Liver (tissue), 9 donors: ENCODE measurements around the gene TUBA4B. TPM values are rescaled to one million over a fixed set of nuclear protein-coding genes. Genes with fewer than 3 reads are reported as not detected.

ENCODE experiments used
- DNase-seq: peaks from one replicate; pipeline ENCODE4 v3.0.0-alpha.2; 2017; ENCODE audit warnings: low spot score
- H3K27ac ChIP-seq, 2 donors: one replicate each; pipeline ENCODE4 v1.7.0; 2013; ENCODE audit warnings: inconsistent platforms in 2 of 2, low read length in 2 of 2, control low read depth in 1 of 2, low read depth in 1 of 2, mild to moderate bottlenecking in 1 of 2
- H3K27me3 ChIP-seq, 4 donors: one replicate each; pipeline versions ENCODE4 v1.6.1 to v1.7.0; 2013; ENCODE audit warnings: low read length in 3 of 4, inconsistent platforms in 1 of 4, mild to moderate bottlenecking in 1 of 4, moderate library complexity in 1 of 4; ENCODE audit not compliant: control insufficient read depth in 4 of 4, insufficient read depth in 4 of 4
- H3K36me3 ChIP-seq, 4 donors: one replicate each; pipeline versions ENCODE4 v1.6.1 to v1.7.0; 2013; ENCODE audit warnings: low read length in 3 of 4, mild to moderate bottlenecking in 3 of 4, low read depth in 1 of 4, moderate library complexity in 1 of 4; ENCODE audit not compliant: control insufficient read depth in 4 of 4, insufficient read depth in 3 of 4
- H3K4me1 ChIP-seq, 4 donors: one replicate each; pipeline versions ENCODE4 v1.6.1 to v1.7.0; 2013; ENCODE audit warnings: low read length in 3 of 4, mild to moderate bottlenecking in 3 of 4, moderate library complexity in 1 of 4; ENCODE audit not compliant: control insufficient read depth in 4 of 4, insufficient read depth in 4 of 4
- H3K4me3 ChIP-seq, 3 donors: one replicate each; pipeline versions ENCODE4 v1.6.1 to v1.7.0; 2013; ENCODE audit warnings: low read length in 3 of 3, control low read depth in 1 of 3, low read depth in 1 of 3, mild to moderate bottlenecking in 1 of 3
- H3K9ac ChIP-seq, 2 donors: one replicate each; pipeline ENCODE4 v1.7.0; 2013; ENCODE audit warnings: low read length in 2 of 2, mild to moderate bottlenecking in 2 of 2, moderate library complexity in 2 of 2, control low read depth in 1 of 2, low read depth in 1 of 2
- H3K9me3 ChIP-seq, 4 donors: one replicate each; pipeline versions ENCODE4 v1.6.1 to v1.7.0; 2013; ENCODE audit warnings: low read length in 3 of 4; ENCODE audit not compliant: control insufficient read depth in 4 of 4
- EGR1 ChIP-seq, 2 donors: IDR thresholded peaks; 2 replicates each; pipeline ENCODE4 v1.6.1; 2016 to 2018; ENCODE audit warnings: antibody characterized with exemption in 2 of 2, low read depth in 2 of 2
- FOXA1 ChIP-seq: IDR thresholded peaks from 2 replicates; pipeline ENCODE4 v1.6.1; 2016; ENCODE audit warnings: antibody characterized with exemption
- FOXA2 ChIP-seq: IDR thresholded peaks from 2 replicates; pipeline ENCODE4 v1.6.1; 2016; ENCODE audit warnings: antibody characterized with exemption
- GABPA ChIP-seq, 2 donors: IDR thresholded peaks in 1 of 2; conservative IDR thresholded peaks in 1 of 2; 2 replicates each; pipeline ENCODE4 v1.6.1; 2016; ENCODE audit warnings: antibody characterized with exemption in 2 of 2, mild to moderate bottlenecking in 1 of 2, moderate library complexity in 1 of 2
- HNF4A ChIP-seq, 2 donors: conservative IDR thresholded peaks; 2 replicates each; pipeline ENCODE4 v1.6.1; 2016; ENCODE audit warnings: antibody characterized with exemption in 2 of 2, mild to moderate bottlenecking in 2 of 2
- HNF4G ChIP-seq: IDR thresholded peaks from 2 replicates; pipeline ENCODE4 v1.6.1; 2016; ENCODE audit warnings: antibody characterized with exemption
- JUND ChIP-seq, 2 donors: IDR thresholded peaks; 2 replicates each; pipeline ENCODE4 v1.6.1; 2016; ENCODE audit warnings: antibody characterized with exemption in 2 of 2
- NR2F2 ChIP-seq: IDR thresholded peaks from 2 replicates; pipeline ENCODE4 v1.6.1; 2016; ENCODE audit warnings: antibody characterized with exemption
- RAD21 ChIP-seq, 2 donors: IDR thresholded peaks; 2 replicates each; pipeline ENCODE4 v1.6.1; 2016; ENCODE audit warnings: antibody characterized with exemption in 2 of 2, mild to moderate bottlenecking in 2 of 2
- RXRA ChIP-seq, 2 donors: IDR thresholded peaks; 2 replicates each; pipeline ENCODE4 v1.6.1; 2017 to 2018; ENCODE audit warnings: antibody characterized with exemption in 2 of 2, mild to moderate bottlenecking in 1 of 2
- SP1 ChIP-seq: IDR thresholded peaks from 2 replicates; pipeline ENCODE4 v1.6.1; 2018; ENCODE audit warnings: antibody characterized with exemption, mild to moderate bottlenecking
- TAF1 ChIP-seq: conservative IDR thresholded peaks from 2 replicates; pipeline ENCODE4 v1.6.1; 2016; ENCODE audit warnings: antibody characterized with exemption, mild to moderate bottlenecking
- YY1 ChIP-seq: IDR thresholded peaks from 2 replicates; pipeline ENCODE4 v1.6.1; 2016; ENCODE audit warnings: antibody characterized with exemption, mild to moderate bottlenecking
- WGBS: extraction: QIAGEN DNeasy Blood & Tissue Kit; methylation state at CpG from one replicate; pipeline ENCODE4 v1.1.7; 2013; 5-methylcytosine and 5-hydroxymethylcytosine counted together
- polyA plus RNA-seq, 2 donors: library from polyadenylated mRNA; stranded (reverse) in 1 of 2; unstranded in 1 of 2; fragments of 200-250 nt in 1 of 2; fragments of >200 nt in 1 of 2; fragmentation: Nextera tagmentation in 1 of 2; extraction: Ambion mirVana in 1 of 2; gene quantifications; one replicate each; pipeline versions ENCODE4 v1.2.1 to v1.2.3, GENCODE V29; 2013 to 2015
- total RNA-seq, 2 donors: library from RNA; depleted of rRNA; stranded (reverse); fragments of >200 nt; gene quantifications; one replicate each; pipeline ENCODE4 v1.2.3, GENCODE V29; 2014
- TF ChIP-seq, protein P1 (sequence below): fragments of 150-350 bp; IDR thresholded peaks from 2 replicates; pipeline ENCODE4 v1.5.1; 2017; ENCODE audit warnings: improper control_type of control experiment, low read depth, low read length; ENCODE audit not compliant: missing input control
- TF ChIP-seq, protein P2 (sequence below): IDR thresholded peaks from 2 replicates; pipeline ENCODE4 v1.6.1; 2016; ENCODE audit warnings: antibody characterized with exemption
- TF ChIP-seq, protein P3 (sequence below): IDR thresholded peaks from 2 replicates; pipeline ENCODE4 v1.6.1; 2016; ENCODE audit warnings: antibody characterized with exemption
- TF ChIP-seq, protein P4 (sequence below): IDR thresholded peaks from 2 replicates; pipeline ENCODE4 v1.6.1; 2016; ENCODE audit warnings: antibody characterized with exemption
- TF ChIP-seq, protein P5 (sequence below): IDR thresholded peaks from 2 replicates; pipeline ENCODE4 v1.6.1; 2016; ENCODE audit warnings: antibody characterized with exemption, mild to moderate bottlenecking
- donor health status: healthy.
- donor health status: healthy.
- donor health status: healthy.
- donor health status: healthy.
- donor health status: healthy.

TUBA4B gene
- total and polyA plus RNA-seq, 4 donors, result 0.08 to 0.20 (median 0.19) TPM; not detected in 1

DNA sequence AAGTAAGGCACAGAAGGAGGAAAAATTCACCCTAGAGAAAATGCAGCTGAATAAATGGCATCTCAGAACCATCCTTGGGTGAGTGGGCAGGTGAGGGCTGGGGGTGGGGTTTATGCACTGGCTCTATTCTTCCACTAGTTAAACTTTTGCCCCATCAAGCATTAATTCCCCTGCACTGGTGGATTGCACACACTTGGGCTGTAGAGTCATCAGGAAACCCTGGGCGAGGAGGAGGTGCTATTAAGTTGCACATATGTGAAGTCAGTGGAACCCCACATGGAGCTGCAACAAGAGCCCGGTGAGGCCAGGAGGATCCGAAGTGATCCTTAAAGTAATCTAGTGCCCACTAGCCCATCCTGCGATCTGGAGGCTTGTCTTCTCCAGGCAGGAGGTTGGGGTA is 19.3 kb downstream of the TUBA4B start (continued):
- TF ChIP-seq HNF4A (conservative IDR thresholded peaks at IDR 0.05), result no peak
- no peak for TF ChIP-seq SP1
- TF ChIP-seq, protein P1, sequence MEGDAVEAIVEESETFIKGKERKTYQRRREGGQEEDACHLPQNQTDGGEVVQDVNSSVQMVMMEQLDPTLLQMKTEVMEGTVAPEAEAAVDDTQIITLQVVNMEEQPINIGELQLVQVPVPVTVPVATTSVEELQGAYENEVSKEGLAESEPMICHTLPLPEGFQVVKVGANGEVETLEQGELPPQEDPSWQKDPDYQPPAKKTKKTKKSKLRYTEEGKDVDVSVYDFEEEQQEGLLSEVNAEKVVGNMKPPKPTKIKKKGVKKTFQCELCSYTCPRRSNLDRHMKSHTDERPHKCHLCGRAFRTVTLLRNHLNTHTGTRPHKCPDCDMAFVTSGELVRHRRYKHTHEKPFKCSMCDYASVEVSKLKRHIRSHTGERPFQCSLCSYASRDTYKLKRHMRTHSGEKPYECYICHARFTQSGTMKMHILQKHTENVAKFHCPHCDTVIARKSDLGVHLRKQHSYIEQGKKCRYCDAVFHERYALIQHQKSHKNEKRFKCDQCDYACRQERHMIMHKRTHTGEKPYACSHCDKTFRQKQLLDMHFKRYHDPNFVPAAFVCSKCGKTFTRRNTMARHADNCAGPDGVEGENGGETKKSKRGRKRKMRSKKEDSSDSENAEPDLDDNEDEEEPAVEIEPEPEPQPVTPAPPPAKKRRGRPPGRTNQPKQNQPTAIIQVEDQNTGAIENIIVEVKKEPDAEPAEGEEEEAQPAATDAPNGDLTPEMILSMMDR, result no peak
- TF ChIP-seq YY1, result no peak
- no peak for TF ChIP-seq FOXA2
- no peak for TF ChIP-seq NR2F2
- TF ChIP-seq HNF4G, result no peak

DNA sequence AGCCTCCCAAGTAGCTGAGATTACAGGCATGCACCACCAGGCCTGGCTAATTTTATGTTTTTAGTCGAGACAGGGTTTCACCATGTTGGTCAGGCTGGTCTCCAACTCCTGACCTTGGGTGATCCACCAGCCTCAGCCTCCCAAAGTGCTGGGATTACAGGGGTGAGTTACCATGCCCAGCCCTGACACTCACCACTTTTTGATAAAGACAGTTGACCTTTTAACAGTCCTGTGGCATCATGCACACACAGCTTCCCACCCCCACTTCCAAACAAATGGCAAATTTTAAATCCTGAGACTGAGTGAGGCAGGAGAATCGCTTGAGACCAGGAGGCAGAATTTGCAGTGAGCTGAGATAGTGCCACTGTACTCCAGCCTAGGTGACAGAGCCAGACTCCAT is 20.0 kb downstream of the TUBA4B start:
- H3K27me3 ChIP-seq, result no peaks in the 10 kb centered on the region
- H3K4me1 ChIP-seq, result peaks cover 8 to 24% (median 16%) of the 10 kb centered on the region in 4 donors
- WGBS, result 81% methylated on average over 2 of the region's 2 CpGs
- no peak overlapping the region for H3K9ac ChIP-seq
- no peak overlapping the region for H3K27ac ChIP-seq
- H3K4me3 ChIP-seq, result no peak overlapping the region
- H3K36me3 ChIP-seq, result no peaks in the 10 kb centered on the region
- TF ChIP-seq, protein P2, sequence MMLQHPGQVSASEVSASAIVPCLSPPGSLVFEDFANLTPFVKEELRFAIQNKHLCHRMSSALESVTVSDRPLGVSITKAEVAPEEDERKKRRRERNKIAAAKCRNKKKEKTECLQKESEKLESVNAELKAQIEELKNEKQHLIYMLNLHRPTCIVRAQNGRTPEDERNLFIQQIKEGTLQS, result no peak
- TF ChIP-seq FOXA1 (no peak), RAD21 (IDR thresholded peaks at IDR 0.05) (no peak), HNF4A (conservative IDR thresholded peaks at IDR 0.05) (no peak), FOXA2 (no peak), RXRA (IDR thresholded peaks at IDR 0.05) (no peak), NR2F2 (no peak), TAF1 (no peak), GABPA (IDR thresholded peaks at IDR 0.05 in 1 of 2, conservative IDR thresholded peaks at IDR 0.05 in 1 of 2) (no peak), SP1 (no peak), EGR1 (IDR thresholded peaks at IDR 0.05; ENCODE audit: low read depth in 2 of 2) (no peak), JUND (IDR thresholded peaks at IDR 0.05) (no peak), HNF4G (no peak), YY1 (no peak)
- TF ChIP-seq, protein P3, sequence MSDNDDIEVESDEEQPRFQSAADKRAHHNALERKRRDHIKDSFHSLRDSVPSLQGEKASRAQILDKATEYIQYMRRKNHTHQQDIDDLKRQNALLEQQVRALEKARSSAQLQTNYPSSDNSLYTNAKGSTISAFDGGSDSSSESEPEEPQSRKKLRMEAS, result no peak
- TF ChIP-seq, protein P4, sequence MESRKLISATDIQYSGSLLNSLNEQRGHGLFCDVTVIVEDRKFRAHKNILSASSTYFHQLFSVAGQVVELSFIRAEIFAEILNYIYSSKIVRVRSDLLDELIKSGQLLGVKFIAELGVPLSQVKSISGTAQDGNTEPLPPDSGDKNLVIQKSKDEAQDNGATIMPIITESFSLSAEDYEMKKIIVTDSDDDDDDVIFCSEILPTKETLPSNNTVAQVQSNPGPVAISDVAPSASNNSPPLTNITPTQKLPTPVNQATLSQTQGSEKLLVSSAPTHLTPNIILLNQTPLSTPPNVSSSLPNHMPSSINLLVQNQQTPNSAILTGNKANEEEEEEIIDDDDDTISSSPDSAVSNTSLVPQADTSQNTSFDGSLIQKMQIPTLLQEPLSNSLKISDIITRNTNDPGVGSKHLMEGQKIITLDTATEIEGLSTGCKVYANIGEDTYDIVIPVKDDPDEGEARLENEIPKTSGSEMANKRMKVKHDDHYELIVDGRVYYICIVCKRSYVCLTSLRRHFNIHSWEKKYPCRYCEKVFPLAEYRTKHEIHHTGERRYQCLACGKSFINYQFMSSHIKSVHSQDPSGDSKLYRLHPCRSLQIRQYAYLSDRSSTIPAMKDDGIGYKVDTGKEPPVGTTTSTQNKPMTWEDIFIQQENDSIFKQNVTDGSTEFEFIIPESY, result no peak
- TF ChIP-seq, protein P5, sequence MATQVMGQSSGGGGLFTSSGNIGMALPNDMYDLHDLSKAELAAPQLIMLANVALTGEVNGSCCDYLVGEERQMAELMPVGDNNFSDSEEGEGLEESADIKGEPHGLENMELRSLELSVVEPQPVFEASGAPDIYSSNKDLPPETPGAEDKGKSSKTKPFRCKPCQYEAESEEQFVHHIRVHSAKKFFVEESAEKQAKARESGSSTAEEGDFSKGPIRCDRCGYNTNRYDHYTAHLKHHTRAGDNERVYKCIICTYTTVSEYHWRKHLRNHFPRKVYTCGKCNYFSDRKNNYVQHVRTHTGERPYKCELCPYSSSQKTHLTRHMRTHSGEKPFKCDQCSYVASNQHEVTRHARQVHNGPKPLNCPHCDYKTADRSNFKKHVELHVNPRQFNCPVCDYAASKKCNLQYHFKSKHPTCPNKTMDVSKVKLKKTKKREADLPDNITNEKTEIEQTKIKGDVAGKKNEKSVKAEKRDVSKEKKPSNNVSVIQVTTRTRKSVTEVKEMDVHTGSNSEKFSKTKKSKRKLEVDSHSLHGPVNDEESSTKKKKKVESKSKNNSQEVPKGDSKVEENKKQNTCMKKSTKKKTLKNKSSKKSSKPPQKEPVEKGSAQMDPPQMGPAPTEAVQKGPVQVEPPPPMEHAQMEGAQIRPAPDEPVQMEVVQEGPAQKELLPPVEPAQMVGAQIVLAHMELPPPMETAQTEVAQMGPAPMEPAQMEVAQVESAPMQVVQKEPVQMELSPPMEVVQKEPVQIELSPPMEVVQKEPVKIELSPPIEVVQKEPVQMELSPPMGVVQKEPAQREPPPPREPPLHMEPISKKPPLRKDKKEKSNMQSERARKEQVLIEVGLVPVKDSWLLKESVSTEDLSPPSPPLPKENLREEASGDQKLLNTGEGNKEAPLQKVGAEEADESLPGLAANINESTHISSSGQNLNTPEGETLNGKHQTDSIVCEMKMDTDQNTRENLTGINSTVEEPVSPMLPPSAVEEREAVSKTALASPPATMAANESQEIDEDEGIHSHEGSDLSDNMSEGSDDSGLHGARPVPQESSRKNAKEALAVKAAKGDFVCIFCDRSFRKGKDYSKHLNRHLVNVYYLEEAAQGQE, result no peak
- TF ChIP-seq, protein P1, result no peak
- no peak for DNase-seq
- H3K9me3 ChIP-seq, result no peaks in the 10 kb centered on the region
